ENCODE data around the gene KCNMA1.

GRCh38 chr10:77641344-77641743 is 3.7 kb upstream of the KCNMA1 start:
- TF ChIP-seq CTCF (conservative IDR thresholded peaks at IDR 0.05) (no peak), EZH2 (IDR thresholded peaks at IDR 0.05; ENCODE audit: low read depth) (no peak)

Data from PC-9 (cell line).